Measurements from ENCODE around the gene MAP3K3.

- TF ChIP-seq ZNF10 (tag by site-specific recombination; IDR thresholded peaks at IDR 0.05) (no peak), ZNF707 (tag by site-specific recombination; IDR thresholded peaks at IDR 0.05) (no peak), REST (tag by site-specific recombination; IDR thresholded peaks at IDR 0.05) (no peak), ZBTB8A (tag by site-specific recombination; IDR thresholded peaks at IDR 0.05) (no peak)
Measured at GRCh38 chr17:63634816-63635215, 12.6 kb downstream of the MAP3K3 start.

Data from HEK293 (cell line).